Embryonic facial prominence (tissue), 1 donor: ENCODE measurements around the gene C16orf96.
"Not testable (repeated sequence)": the region's sequence is repeated elsewhere in the genome, so short reads cannot be mapped to it uniquely, and the experiment has no call there.

ENCODE experiments used
- DNase-seq: peaks from one replicate; pipeline ENCODE4 v3.0.0-alpha.2; 2016; ENCODE audit errors: extremely low spot score

The C16orf96 gene

DNA sequence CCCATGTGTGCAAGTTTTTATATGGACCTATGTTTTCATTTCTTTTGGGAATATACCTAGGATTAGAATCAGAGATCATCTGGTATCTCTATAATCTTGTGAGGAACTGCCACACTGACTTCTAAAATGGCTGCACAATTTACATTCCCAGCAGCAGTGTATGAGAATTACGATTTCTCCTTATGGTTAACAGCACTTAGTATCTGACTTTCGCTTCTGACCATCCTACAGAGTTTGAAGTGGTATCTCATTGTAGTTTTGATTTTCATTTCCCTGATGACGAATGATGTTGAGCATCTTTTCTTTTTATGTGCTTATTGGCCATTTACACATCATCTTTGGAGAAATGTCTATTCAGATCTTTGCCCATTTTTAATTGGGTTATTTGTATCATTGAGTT lies 10.0 kb downstream of the C16orf96 start:
- DNase-seq, result no peak

- no peak for DNase-seq
Measured at GRCh38 chr16:4570086-4570485, 13.9 kb downstream of the C16orf96 start.

- no peak for DNase-seq
Measured at GRCh38 chr16:4570688-4571321, 14.7 kb downstream of the C16orf96 start.

GRCh38 chr16:4572715-4573114 lies 16.6 kb downstream of the C16orf96 start:
- DNase-seq, result no peak

DNA sequence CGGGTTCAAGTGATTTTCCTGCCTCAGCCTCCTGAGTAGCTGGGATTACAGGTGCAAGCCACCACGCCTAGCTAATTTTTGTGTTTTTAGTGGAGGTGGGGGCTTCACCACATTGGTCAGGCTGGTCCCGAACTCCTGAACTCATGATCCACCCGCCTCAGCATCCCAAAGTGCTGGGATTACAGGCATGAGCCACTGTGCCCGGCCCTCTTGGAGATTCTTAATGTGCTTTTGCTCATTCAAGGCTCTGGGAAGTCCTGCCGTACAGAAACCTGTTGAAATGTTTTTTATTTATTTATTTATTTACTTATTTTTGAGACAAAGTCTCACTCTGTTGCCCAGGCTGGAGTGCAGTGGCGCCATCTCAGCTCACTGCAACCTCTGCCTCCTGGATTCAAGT lies 17.8 kb downstream of the C16orf96 start:
- DNase-seq, result not testable (repeated sequence)

- no peak for DNase-seq
Measured at GRCh38 chr16:4574919-4575705, 19.0 kb downstream of the C16orf96 start.

DNA sequence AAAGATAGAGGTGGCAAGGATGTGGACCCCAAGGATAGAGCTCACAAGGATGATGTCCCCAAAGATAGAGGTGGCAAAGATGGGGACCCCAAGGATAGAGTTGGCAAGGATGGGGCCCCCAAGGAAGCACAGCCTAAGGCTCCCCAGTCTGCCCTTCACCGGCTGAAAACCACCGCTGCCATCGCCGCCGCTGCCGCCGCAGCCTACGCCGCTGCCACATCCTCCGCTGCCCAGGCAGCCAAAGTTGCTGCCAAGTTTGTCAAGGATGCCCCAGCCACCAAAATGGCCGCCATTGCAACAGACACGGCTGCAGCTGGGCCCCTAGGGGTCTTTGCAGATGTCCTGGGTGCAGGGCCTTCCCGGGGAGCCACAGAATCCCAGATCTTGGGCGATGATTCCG lies 19.9 kb downstream of the C16orf96 start:
- DNase-seq, result no peak

DNA sequence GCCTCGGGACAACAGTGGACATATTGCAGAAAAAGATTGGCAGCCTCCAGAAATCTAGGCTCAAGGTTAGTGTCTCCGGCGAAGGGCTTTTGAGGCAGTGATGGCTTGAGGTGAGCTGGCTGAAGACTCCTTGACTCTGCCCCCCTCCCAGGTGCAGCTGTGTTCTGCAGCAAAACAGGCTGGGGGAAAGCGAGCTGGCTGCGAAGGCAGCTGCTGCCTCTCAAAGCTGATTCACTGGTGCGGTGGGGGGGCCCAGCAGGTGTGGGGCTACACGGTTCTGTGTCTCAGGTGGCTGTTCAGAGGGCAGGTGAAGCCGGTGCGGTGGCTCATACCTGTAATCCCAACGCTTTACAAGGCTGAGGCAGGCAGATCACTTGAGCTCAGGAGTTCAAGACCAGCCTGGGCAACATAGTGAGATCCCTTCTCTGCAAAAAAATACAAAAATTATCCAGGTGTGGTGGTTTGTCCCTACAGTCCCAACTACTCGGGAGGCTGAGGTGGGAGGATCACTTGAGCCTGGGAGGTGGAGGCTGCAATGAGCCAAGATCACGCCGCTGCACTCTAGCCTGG lies 22.9 kb downstream of the C16orf96 start:
- DNase-seq, result no peak

- DNase-seq, result no peak
Measured at GRCh38 chr16:4580250-4580649, 24.1 kb downstream of the C16orf96 start.

DNA sequence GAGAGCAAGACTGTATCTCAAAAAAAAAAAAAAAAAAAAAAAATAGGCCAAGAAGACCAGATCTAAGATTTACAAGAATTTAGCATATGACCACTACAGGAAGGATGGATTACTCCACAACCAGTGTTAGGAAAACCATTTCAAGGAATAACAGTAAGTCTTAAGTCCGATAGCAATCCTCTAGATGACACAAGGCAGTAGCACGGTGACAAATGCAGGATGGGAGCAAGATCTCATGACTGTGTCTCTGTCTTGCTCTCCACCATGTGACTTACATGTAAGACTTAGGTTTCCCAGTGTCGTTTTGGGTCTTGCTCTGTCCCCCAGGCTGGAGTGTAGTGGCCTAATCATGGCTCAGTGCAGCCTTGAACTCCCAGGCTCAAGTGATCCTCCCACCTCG lies 27.8 kb downstream of the C16orf96 start:
- no peak for DNase-seq

- no peak for DNase-seq
Measured at GRCh38 chr16:4586291-4586690, 30.2 kb downstream of the C16orf96 start.

DNA sequence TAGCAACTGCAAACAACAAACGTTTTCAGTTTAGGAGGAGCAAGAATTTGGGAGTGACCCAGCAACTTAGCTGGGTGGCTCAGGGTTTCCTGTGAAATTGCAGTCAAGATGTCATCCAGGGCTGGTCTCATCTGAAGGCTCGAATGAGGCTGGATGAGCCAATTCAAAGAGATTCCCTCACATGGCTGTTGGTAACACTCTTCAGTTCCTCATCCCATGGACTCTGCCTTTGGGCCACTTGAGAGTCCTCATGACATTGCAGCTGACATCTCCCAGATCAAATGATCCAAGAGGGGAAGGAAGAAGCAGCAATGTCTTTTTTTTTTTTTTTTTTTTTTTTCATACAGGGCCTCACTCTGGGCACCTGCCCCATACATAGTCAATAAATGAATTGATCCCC lies 32.2 kb downstream of the C16orf96 start:
- no peak for DNase-seq

GRCh38 chr16:4588961-4589360 lies 32.8 kb downstream of the C16orf96 start:
- no peak for DNase-seq

GRCh38 chr16:4591191-4591590 lies 35.1 kb downstream of the C16orf96 start:
- no peak for DNase-seq

- DNase-seq, result no peak
Measured at GRCh38 chr16:4591706-4592470, 35.7 kb downstream of the C16orf96 start.

DNA sequence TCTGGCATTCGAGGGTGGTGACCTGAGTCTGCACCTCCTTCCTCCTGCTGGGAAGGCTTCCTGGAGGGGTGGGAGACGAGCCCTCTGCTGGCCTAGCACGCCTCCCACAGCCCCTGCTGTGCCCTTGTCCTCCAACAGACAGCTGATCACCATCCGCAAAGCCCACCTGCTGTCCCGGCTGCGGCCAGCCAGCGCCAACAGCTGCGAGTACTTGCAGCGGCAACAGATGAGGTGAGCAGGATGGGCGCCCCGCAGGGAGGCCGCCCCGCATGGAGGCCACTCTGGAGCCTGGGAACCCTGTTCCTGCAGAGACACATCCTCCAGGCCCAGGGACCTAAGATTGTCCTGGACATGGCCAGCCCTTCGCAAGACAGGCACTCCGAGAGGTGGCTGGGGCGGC lies 36.9 kb downstream of the C16orf96 start:
- DNase-seq, result no peak

DNA sequence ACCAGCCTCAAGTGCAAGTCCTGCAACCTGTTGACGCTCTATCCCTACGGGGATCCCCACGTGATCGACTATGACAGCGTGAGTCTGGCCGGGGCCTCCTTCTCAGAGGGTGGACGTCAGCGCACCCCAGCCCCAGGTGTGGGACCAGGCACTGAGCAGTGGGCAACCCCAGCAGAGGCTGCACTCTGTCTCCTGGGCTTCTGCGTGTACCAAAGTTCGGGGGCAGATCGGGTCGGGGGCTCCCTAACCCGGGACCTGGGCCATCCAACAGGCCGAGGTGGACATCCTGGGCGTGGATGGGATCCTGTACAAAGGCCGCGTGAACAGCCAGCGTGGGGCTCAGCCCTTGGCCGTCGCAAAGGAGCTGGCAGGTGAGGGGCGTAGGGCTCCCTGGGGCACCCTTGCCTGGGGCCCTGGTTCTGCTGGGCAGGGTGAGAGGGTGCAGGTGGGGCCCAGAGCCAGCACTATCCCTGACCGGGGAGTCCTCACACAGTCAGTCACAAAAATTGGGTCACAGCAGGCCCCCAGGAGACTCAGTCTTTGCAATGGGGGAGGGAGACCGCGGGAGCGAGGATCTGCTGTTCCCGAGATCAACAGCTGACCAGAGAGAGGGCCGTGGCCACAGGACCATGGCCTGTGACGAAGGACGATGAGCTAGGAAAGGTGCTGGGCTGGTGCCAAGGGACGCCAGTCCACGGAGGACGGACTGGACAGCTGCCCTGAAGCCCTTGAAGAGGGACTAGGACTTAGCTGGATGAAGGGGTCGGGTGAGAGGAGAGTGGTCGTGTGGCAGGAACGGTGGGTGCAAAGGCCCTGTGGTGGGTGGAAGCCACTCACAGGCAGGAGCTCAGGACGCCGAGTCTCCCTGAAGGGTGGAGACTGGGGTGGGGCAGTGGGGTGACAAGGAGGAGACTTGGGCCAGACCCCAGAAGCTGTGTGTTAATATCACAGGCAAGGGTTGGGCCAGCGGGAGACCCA lies 38.6 kb downstream of the C16orf96 start:
- DNase-seq, result no peak

DNA sequence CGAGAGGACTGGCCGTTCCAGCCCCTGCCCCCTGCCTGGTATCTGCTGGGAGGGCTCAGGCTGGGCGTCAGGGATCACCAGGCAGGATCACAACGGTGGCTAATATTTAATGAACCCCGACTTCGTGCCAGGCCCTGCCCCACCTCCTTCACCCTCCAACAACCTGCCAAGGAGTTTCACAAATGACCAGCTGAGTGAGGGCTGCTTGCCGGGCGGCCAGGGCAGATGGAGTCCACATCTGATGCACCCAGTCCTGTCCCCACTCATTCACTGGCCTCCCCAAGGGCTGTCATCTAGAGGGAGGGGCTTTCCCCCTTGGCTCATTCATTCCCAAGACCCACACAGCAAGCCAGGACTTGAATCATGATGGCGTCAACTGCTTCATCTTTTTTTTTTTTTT lies 41.0 kb downstream of the C16orf96 start:
- DNase-seq, result no peak

GRCh38 chr16:4599037-4599436 lies 42.9 kb downstream of the C16orf96 start:
- no peak for DNase-seq

DNA sequence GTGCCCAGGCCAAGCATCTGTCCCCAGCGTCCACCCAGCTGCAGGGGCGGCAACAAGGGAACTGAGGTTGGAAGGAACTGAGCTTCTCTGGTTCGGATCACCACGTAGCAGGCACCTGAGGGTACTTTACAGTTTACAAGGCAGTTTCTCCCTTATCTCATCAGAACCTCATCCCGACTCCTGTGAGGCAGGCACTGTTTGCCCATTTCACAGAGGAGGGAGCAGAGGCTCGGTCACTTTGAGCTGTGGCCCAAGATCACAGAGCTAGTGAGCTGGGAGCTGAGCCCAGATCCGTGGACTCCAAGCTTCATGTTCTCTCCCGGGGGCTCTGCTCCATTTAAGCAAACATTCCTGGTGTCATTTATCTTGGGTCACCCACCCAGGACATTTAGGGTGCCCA lies 43.4 kb downstream of the C16orf96 start:
- DNase-seq, result no peak
